Measurements from ENCODE around the gene GPX6.

GPX6 gene

GRCh38 chr6:28489366-28490204 is 26.0 kb downstream of the GPX6 start:
- Histone ChIP-seq H3K9me3 (ENCODE audit: insufficient read depth, low read length, severe bottlenecking) (no peaks in the 10 kb centered on the region), H3K9ac (ENCODE audit: low read depth, low read length) (no peak overlapping the region), H3K36me3 (ENCODE audit: insufficient read depth, low read length) (no peaks in the 10 kb centered on the region), H2AFZ (ENCODE audit: low read depth, low read length) (no peak overlapping the region), H4K20me1 (ENCODE audit: insufficient read depth, low read length) (no peaks in the 10 kb centered on the region), H3K27ac (ENCODE audit: low read length) (no peak overlapping the region), H3K4me3 (ENCODE audit: low read depth in 1 of 2, low read length in 2 of 2) (no peak overlapping the region), H3K27me3 (ENCODE audit: insufficient read depth, low read length, poor library complexity) (peaks cover 10% of the 10 kb centered on the region), H3K4me2 (ENCODE audit: insufficient read depth, low read length) (no peak overlapping the region), H3K79me2 (ENCODE audit: insufficient read depth, low read length) (no peaks in the 10 kb centered on the region), H3K4me1 (ENCODE audit: insufficient read depth, low read length) (no peaks in the 10 kb centered on the region)
- ATAC-seq (ENCODE audit: insufficient read depth, low read depth), result no peak
- DNase-seq, result no peak
- TF ChIP-seq, protein P1, sequence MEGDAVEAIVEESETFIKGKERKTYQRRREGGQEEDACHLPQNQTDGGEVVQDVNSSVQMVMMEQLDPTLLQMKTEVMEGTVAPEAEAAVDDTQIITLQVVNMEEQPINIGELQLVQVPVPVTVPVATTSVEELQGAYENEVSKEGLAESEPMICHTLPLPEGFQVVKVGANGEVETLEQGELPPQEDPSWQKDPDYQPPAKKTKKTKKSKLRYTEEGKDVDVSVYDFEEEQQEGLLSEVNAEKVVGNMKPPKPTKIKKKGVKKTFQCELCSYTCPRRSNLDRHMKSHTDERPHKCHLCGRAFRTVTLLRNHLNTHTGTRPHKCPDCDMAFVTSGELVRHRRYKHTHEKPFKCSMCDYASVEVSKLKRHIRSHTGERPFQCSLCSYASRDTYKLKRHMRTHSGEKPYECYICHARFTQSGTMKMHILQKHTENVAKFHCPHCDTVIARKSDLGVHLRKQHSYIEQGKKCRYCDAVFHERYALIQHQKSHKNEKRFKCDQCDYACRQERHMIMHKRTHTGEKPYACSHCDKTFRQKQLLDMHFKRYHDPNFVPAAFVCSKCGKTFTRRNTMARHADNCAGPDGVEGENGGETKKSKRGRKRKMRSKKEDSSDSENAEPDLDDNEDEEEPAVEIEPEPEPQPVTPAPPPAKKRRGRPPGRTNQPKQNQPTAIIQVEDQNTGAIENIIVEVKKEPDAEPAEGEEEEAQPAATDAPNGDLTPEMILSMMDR (IDR thresholded peaks at IDR 0.05; ENCODE audit: borderline replicate concordance, extremely low read depth, low read length, poor library complexity, severe bottlenecking), result no peak
- TF ChIP-seq EZH2 (IDR thresholded peaks at IDR 0.05; ENCODE audit: borderline replicate concordance, low read depth, low read length, severe bottlenecking), result no peak

DNA sequence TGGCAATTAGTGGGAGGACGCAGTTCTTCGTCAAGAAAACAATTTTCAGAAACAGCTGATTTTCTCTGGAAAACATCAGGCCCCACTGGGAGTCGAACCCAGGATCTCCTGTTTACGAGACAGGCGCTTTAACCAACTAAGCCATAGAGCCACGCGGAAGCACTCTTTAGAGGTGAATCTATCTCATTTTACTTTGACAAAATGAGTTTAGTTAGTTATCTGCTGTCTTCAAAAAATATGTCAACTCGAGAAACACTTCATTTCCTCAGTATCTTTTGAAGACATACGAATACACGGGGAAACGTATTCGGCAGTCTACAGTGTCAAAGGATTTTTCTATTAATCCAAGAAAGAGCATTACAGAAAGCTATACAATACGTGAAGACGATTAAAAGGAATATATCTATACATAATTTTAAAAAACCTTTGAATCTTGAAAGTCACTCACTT is 26.7 kb downstream of the GPX6 start:
- H3K9me3 ChIP-seq (ENCODE audit: insufficient read depth, low read length, severe bottlenecking), result no peaks in the 10 kb centered on the region
- no peaks in the 10 kb centered on the region for H3K36me3 ChIP-seq (ENCODE audit: insufficient read depth, low read length)
- no peak overlapping the region for H3K9ac ChIP-seq (ENCODE audit: low read depth, low read length)
- no peak overlapping the region for H3K4me2 ChIP-seq (ENCODE audit: insufficient read depth, low read length)
- DNase-seq, result no peak
- H3K79me2 ChIP-seq (ENCODE audit: insufficient read depth, low read length), result no peaks in the 10 kb centered on the region
- H3K27ac ChIP-seq (ENCODE audit: low read length), result no peak overlapping the region
- no peak for TF ChIP-seq EZH2 (IDR thresholded peaks at IDR 0.05; ENCODE audit: borderline replicate concordance, low read depth, low read length, severe bottlenecking)
- no peak for ATAC-seq (ENCODE audit: insufficient read depth, low read depth)
- H3K4me1 ChIP-seq (ENCODE audit: insufficient read depth, low read length), result no peaks in the 10 kb centered on the region
- H4K20me1 ChIP-seq (ENCODE audit: insufficient read depth, low read length), result no peaks in the 10 kb centered on the region
- no peak overlapping the region for H3K4me3 ChIP-seq (ENCODE audit: low read depth in 1 of 2, low read length in 2 of 2)
- H3K27me3 ChIP-seq (ENCODE audit: insufficient read depth, low read length, poor library complexity), result peaks cover 10% of the 10 kb centered on the region
- H2AFZ ChIP-seq (ENCODE audit: low read depth, low read length), result no peak overlapping the region

DNA sequence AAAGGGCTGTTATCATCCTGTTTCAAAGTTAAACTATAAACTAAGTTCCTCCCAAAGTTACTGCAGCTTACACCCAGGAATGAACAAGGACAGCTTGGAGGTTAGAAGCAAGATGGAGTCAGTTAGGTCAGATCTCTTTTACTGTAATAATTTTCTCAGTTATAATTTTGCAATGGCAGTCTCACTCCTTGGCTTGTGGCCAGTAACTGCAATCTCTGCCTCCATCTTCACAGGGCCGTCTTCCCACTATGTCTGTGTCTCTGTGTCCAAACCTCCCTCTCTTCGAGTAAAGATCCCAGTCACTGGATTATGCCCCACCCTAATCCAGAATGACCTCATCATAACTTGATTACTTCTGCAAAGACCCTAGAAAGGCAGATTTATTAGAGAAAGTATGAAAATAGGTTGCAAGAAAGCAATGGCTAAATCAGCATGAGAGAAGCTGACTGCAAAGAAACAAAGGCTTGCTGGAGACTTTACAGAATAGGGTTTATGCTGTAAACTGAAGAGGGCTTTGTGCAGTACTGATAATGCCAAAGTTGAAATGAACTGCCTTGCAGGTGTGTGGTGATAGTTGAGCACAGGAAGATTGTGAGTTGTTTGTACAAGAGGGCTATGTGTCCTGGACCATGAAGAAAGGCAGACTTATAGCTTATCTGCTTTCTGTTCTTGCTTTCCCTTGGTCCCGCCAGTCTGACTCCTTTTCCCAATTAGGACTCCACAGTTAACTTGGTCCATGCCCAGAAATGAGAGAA is 28.4 kb downstream of the GPX6 start:
- Histone ChIP-seq H3K27ac (ENCODE audit: low read length) (no peak overlapping the region), H4K20me1 (ENCODE audit: insufficient read depth, low read length) (no peaks in the 10 kb centered on the region), H3K4me2 (ENCODE audit: insufficient read depth, low read length) (no peak overlapping the region), H3K4me3 (ENCODE audit: low read depth in 1 of 2, low read length in 2 of 2) (no peak overlapping the region), H3K79me2 (ENCODE audit: insufficient read depth, low read length) (no peaks in the 10 kb centered on the region), H3K4me1 (ENCODE audit: insufficient read depth, low read length) (no peaks in the 10 kb centered on the region), H2AFZ (ENCODE audit: low read depth, low read length) (no peak overlapping the region), H3K9me3 (ENCODE audit: insufficient read depth, low read length, severe bottlenecking) (no peaks in the 10 kb centered on the region), H3K27me3 (ENCODE audit: insufficient read depth, low read length, poor library complexity) (peaks cover 8% of the 10 kb centered on the region), H3K36me3 (ENCODE audit: insufficient read depth, low read length) (no peaks in the 10 kb centered on the region), H3K9ac (ENCODE audit: low read depth, low read length) (no peak overlapping the region)
- DNase-seq (no peak), ATAC-seq (ENCODE audit: insufficient read depth, low read depth) (no peak)
- no peak for TF ChIP-seq EZH2 (IDR thresholded peaks at IDR 0.05; ENCODE audit: borderline replicate concordance, low read depth, low read length, severe bottlenecking)
- TF ChIP-seq, protein P1 (IDR thresholded peaks at IDR 0.05; ENCODE audit: borderline replicate concordance, extremely low read depth, low read length, poor library complexity, severe bottlenecking), result no peak

- Histone ChIP-seq H4K20me1 (ENCODE audit: insufficient read depth, low read length) (no peaks in the 10 kb centered on the region), H3K79me2 (ENCODE audit: insufficient read depth, low read length) (no peaks in the 10 kb centered on the region), H3K4me1 (ENCODE audit: insufficient read depth, low read length) (no peaks in the 10 kb centered on the region), H3K27me3 (ENCODE audit: insufficient read depth, low read length, poor library complexity) (peaks cover 7% of the 10 kb centered on the region), H3K9me3 (ENCODE audit: insufficient read depth, low read length, severe bottlenecking) (no peaks in the 10 kb centered on the region), H2AFZ (ENCODE audit: low read depth, low read length) (no peak overlapping the region), H3K4me3 (ENCODE audit: low read depth in 1 of 2, low read length in 2 of 2) (no peak overlapping the region), H3K4me2 (ENCODE audit: insufficient read depth, low read length) (no peak overlapping the region), H3K27ac (ENCODE audit: low read length) (no peak overlapping the region), H3K36me3 (ENCODE audit: insufficient read depth, low read length) (no peaks in the 10 kb centered on the region), H3K9ac (ENCODE audit: low read depth, low read length) (no peak overlapping the region)
- ATAC-seq (ENCODE audit: insufficient read depth, low read depth), result no peak
- no peak for TF ChIP-seq EZH2 (IDR thresholded peaks at IDR 0.05; ENCODE audit: borderline replicate concordance, low read depth, low read length, severe bottlenecking)
- TF ChIP-seq, protein P1 (IDR thresholded peaks at IDR 0.05; ENCODE audit: borderline replicate concordance, extremely low read depth, low read length, poor library complexity, severe bottlenecking), result no peak
- DNase-seq, result no peak
These were observed 29.1 kb downstream of the GPX6 start for GRCh38 chr6:28486533-28486932.

Data from DND-41 (cell line).